OCI-LY7 (cell line): ENCODE results near the gene GAP43.

ENCODE experiments used
- EZH2phosphoT487 ChIP-seq: fragments of 200-600 bp; sonication (generic); IDR thresholded peaks from 2 replicates; pipeline ENCODE4 v1.6.1; 2018; ENCODE audit warnings: low read depth, borderline replicate concordance, mild to moderate bottlenecking, mixed run types, antibody characterized with exemption, low read length, moderate library complexity, mixed read lengths
- TF ChIP-seq, protein P1 (sequence below): fragments of 200-600 bp; sonication (generic); conservative IDR thresholded peaks from 2 replicates; pipeline ENCODE4 v1.5.1; 2014; ENCODE audit warnings: mild to moderate bottlenecking, antibody characterized with exemption, low read length, moderate library complexity, mixed read lengths

DNA sequence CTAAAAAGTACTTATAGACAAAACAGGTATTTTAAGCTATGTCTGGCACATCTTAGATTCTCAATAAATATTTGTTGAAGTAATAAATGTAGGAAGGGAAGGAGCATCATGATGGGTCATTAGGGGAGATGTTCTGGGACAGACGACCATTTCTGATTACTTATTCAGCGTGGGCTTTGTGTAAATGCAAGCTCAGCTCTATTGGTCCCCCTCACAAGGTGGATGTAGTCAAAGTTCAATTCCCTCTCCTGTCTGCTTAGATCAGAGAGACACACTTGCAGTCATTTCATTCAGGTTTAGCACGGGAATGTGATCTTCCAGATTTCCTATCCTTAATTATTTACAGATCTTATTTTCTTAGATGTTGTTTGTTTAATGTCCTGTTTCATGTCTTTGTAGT, 7.5 kb downstream of the GAP43 start:
- TF ChIP-seq, protein P1, sequence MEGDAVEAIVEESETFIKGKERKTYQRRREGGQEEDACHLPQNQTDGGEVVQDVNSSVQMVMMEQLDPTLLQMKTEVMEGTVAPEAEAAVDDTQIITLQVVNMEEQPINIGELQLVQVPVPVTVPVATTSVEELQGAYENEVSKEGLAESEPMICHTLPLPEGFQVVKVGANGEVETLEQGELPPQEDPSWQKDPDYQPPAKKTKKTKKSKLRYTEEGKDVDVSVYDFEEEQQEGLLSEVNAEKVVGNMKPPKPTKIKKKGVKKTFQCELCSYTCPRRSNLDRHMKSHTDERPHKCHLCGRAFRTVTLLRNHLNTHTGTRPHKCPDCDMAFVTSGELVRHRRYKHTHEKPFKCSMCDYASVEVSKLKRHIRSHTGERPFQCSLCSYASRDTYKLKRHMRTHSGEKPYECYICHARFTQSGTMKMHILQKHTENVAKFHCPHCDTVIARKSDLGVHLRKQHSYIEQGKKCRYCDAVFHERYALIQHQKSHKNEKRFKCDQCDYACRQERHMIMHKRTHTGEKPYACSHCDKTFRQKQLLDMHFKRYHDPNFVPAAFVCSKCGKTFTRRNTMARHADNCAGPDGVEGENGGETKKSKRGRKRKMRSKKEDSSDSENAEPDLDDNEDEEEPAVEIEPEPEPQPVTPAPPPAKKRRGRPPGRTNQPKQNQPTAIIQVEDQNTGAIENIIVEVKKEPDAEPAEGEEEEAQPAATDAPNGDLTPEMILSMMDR, result no peak
- no peak for TF ChIP-seq EZH2phosphoT487
